ENCODE measurements around the gene CTDSP2.

- TF ChIP-seq GATA3 (IDR thresholded peaks at IDR 0.05; ENCODE audit: low read depth, low read length) (no peak), GATA2 (IDR thresholded peaks at IDR 0.05; ENCODE audit: low read depth, low read length) (no peak)
Measured at GRCh38 chr12:57770734-57771133, 75.8 kb downstream of the CTDSP2 start.

Measured in SH-SY5Y (cell line).